Measurements from ENCODE around the gene IQCE. TPM values are rescaled to one million over a fixed set of nuclear protein-coding genes. Genes with fewer than 3 reads are reported as not detected.

IQCE gene
- total and polyA plus RNA-seq, 11 donors = 5.0 to 14.1 (median 10.3) TPM

DNA sequence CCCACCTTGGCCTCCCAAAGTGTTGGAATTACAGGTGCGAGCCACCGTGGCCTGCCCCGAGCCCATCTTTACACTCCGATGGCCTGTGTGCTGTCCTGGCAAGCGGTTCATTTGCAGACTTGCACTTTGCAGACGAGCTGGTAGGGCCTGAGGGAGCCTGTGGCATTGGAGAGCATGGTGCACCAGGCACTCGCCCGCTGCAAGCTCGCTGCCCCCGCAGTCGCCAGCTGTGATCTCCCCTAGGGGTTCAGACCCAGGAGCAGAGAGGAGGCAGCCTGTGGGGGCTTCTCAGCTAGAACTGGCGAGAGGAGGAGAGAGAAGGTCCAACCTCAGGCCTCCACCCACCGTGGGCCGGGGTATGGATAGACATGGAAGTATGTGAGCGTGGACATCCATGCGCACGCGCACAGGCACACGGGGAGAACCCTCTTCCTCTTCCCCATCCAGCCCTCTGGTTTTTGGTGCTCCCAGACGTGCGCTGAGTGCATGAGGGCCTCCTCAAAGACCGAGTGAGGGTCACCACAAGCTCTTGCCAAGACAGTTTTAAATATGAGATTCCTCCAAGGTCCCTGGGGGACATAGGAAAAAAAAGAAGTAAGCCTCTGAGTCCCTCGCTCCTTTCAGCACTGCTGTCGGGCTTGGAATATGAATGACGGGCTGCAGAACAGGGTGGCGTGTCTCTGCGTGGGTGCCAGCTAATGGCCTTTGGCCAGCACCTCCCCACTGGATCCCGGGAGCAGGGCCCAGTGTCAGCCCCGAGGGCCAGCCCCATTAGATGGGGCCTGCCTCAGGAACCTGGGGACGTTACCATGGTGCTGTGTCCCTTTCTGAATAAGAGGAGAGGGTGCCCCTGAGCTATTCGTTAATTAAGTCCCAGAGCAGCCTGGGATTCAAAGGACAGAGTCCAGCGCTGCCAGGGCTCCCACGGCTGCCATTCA is 57.9 kb downstream of the IQCE start:
- Histone ChIP-seq H3K4me1 (peaks cover 3 to 57% (median 39%) of the 10 kb centered on the region in 12 donors), H3K4me3 (no peak overlapping the region), H3K27ac (peak overlapping the region in 1 of 12 donors; percentile 34), H3K36me3 (no peaks in the 10 kb centered on the region), H3K9me3 (no peaks in the 10 kb centered on the region), H3K27me3 (no peaks in the 10 kb centered on the region)
- no peak for ATAC-seq
- intact Hi-C loops (cut with DNase I) = no loop called here
- no peak for DNase-seq
- TF ChIP-seq POLR2A (IDR thresholded peaks at IDR 0.05) = no peak
- TF ChIP-seq, protein P1, sequence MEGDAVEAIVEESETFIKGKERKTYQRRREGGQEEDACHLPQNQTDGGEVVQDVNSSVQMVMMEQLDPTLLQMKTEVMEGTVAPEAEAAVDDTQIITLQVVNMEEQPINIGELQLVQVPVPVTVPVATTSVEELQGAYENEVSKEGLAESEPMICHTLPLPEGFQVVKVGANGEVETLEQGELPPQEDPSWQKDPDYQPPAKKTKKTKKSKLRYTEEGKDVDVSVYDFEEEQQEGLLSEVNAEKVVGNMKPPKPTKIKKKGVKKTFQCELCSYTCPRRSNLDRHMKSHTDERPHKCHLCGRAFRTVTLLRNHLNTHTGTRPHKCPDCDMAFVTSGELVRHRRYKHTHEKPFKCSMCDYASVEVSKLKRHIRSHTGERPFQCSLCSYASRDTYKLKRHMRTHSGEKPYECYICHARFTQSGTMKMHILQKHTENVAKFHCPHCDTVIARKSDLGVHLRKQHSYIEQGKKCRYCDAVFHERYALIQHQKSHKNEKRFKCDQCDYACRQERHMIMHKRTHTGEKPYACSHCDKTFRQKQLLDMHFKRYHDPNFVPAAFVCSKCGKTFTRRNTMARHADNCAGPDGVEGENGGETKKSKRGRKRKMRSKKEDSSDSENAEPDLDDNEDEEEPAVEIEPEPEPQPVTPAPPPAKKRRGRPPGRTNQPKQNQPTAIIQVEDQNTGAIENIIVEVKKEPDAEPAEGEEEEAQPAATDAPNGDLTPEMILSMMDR (IDR thresholded peaks at IDR 0.05) = no peak
- WGBS, 4 donors = 76 to 80% (median 78%) methylated on average over 29 to 33 of the region's 33 CpGs

- ATAC-seq (peak; percentile 7 to 41 (median 15)), DNase-seq (no peak)
- Histone ChIP-seq H3K27me3 (no peaks in the 10 kb centered on the region), H3K9me3 (no peaks in the 10 kb centered on the region), H3K36me3 (no peaks in the 10 kb centered on the region), H3K27ac (peak overlapping the region in 2 of 12 donors; percentile 5 to 34), H3K4me1 (peaks cover 4 to 64% (median 45%) of the 10 kb centered on the region in 12 donors), H3K4me3 (peak overlapping the region in 1 of 12 donors; percentile 5)
- 46 to 52% (median 47%) methylated on average over 22 of the region's 22 CpGs for whole genome bisulfite sequencing, 4 donors
- TF ChIP-seq, protein P1 (IDR thresholded peaks at IDR 0.05) = no peak
- TF ChIP-seq POLR2A (IDR thresholded peaks at IDR 0.05) = no peak
- intact Hi-C loops (cut with DNase I) = no loop called here
These were observed 58.6 kb downstream of the IQCE start for GRCh38 chr7:2617325-2617905.

- TF ChIP-seq POLR2A (IDR thresholded peaks at IDR 0.05) = no peak
- ATAC-seq (no peak), DNase-seq (no peak)
- Histone ChIP-seq H3K9me3 (no peaks in the 10 kb centered on the region), H3K36me3 (no peaks in the 10 kb centered on the region), H3K4me3 (no peak overlapping the region), H3K27ac (no peak overlapping the region), H3K27me3 (no peaks in the 10 kb centered on the region), H3K4me1 (peaks cover 4 to 65% (median 42%) of the 10 kb centered on the region in 12 donors)
- intact Hi-C loops (cut with DNase I) = no loop called here
- 68 to 79% (median 77%) methylated on average over 9 of the region's 9 CpGs for WGBS, 4 donors
These were observed 60.3 kb downstream of the IQCE start for GRCh38 chr7:2619116-2619515.

DNA sequence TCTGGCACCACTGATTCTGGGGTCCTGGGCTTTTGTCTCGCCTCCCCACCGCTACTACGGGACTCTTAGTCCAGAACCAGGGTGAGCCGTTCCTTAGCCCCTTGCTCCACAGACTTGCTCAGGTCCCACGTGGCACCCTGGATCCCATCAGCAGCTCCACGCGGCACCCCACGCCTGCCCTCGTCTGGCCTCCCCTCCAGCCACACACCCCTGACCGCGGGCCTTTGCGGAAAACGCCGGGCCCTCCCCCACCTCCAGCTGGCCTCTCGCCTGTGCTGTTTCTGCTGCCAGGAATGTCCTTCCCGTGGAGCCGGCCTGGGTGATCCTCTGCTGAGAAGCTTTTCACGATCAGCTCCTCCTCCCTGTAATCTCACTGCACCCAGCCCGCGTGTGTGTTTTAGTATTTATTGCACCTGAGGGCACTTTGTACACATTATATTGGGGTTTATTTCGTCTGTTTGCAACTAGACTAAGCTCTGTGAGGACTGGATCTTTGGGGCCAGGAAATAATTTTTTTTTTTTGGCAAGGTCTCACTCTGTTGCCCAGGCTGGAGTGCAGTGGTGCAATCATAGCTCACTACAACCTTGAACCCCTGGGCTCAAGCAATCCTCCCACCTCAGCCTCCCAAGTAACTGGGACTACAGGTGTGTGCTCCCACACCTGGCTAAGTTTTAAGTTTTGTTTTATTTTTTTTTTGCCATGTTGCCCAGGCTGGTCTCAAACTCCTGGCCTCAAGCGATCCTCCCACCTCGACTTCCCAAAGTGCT is 62.5 kb downstream of the IQCE start:
- Histone ChIP-seq H3K36me3 (no peaks in the 10 kb centered on the region), H3K4me3 (no peak overlapping the region), H3K27ac (peak overlapping the region in 3 of 12 donors; percentile 3 to 49 (median 39)), H3K27me3 (no peaks in the 10 kb centered on the region), H3K9me3 (no peaks in the 10 kb centered on the region), H3K4me1 (peaks cover 4 to 56% (median 34%) of the 10 kb centered on the region in 12 donors)
- TF ChIP-seq, protein P1 (IDR thresholded peaks at IDR 0.05) = no peak
- no peak for TF ChIP-seq POLR2A (IDR thresholded peaks at IDR 0.05)
- DNase-seq (peak in 4 of 5 donors; percentile 74 to 79 (median 75)), ATAC-seq (peak; percentile 49 to 70 (median 65))
- 20 to 37% (median 27%) methylated on average over 20 to 23 of the region's 23 CpGs for WGBS, 4 donors
- intact Hi-C loops (cut with DNase I) = no loop called here
